Spinal cord (tissue), 10 donors: ENCODE data around the gene CHMP4A. TPM values are rescaled to one million over a fixed set of nuclear protein-coding genes. Genes with fewer than 3 reads are reported as not detected.

Experiments
- DNase-seq, 6 donors: peaks; one replicate each; pipeline versions ENCODE4 v3.0.0 to v3.0.0-alpha.2; 2013 to 2015; ENCODE audit warnings: low spot score in 6 of 6, low read depth in 4 of 6
- H3K27ac ChIP-seq: one replicate; pipeline ENCODE4 v1.5.1; 2013; ENCODE audit warnings: low read depth, low read length, control low read depth
- H3K27me3 ChIP-seq: one replicate; pipeline ENCODE4 v1.6.1; 2013; ENCODE audit warnings: low read length; ENCODE audit not compliant: control insufficient read depth, insufficient read depth
- H3K36me3 ChIP-seq: one replicate; pipeline ENCODE4 v1.6.1; 2013; ENCODE audit warnings: low read length; ENCODE audit not compliant: control insufficient read depth, insufficient read depth
- H3K4me1 ChIP-seq: one replicate; pipeline ENCODE4 v1.6.1; 2013; ENCODE audit warnings: low read length; ENCODE audit not compliant: control insufficient read depth, insufficient read depth
- H3K4me3 ChIP-seq: one replicate; pipeline ENCODE4 v1.5.1; 2013; ENCODE audit warnings: low read depth, low read length, control low read depth
- H3K9me3 ChIP-seq: one replicate; pipeline ENCODE4 v1.6.1; 2013; ENCODE audit warnings: low read length; ENCODE audit not compliant: control insufficient read depth, insufficient read depth
- WGBS: methylation state at CpG from one replicate; pipeline ENCODE4 v1.1.5; 2013; ENCODE audit warnings: missing lambda C conversion rate; ENCODE audit not compliant: insufficient coverage; 5-methylcytosine and 5-hydroxymethylcytosine counted together
- long read RNA-seq, 4 donors: transcript quantifications; one replicate each; lab custom pipeline, GENCODE V29; 2026
- polyA plus RNA-seq, 2 donors: library from polyadenylated mRNA; unstranded; fragments of 120-200 nt; gene quantifications; one replicate each; pipeline ENCODE4 v1.2.1, GENCODE V29; 2013; ENCODE audit not compliant: insufficient read length in 2 of 2
- total RNA-seq, 2 donors: library from RNA; depleted of rRNA in 1 of 2; stranded (reverse); fragments of 120-200 nt in 1 of 2; fragments of >200 nt in 1 of 2; gene quantifications; one replicate each; pipeline versions ENCODE4 v1.2.3 to v1.2.4, GENCODE V29; 2013 to 2014
- donor health status: healthy.

CHMP4A gene
- total RNA-seq (10 to 100 TPM; 23.2 to 44.2 TPM), polyA plus RNA-seq (10 to 100 TPM; 48.9 to 62.9 TPM)
- long read RNA-seq, donor 1, transcript CHMP4A-201 (6 exons, 1,393 nt): major isoform, 23 of 25 reads
- long read RNA-seq, donor 1, partial matches to known transcripts: 0 of 25 reads
- long read RNA-seq, donor 1, other reads (novel, unspliced or antisense): 0 of 25 reads
- long read RNA-seq, donor 2, partial matches to known transcripts: 0 of 5 reads
- long read RNA-seq, donor 2, other reads (novel, unspliced or antisense): 0 of 5 reads
- long read RNA-seq, donor 3, transcript CHMP4A-201 (6 exons, 1,393 nt): major isoform, 10 of 12 reads
- long read RNA-seq, donor 3, partial matches to known transcripts: 0 of 12 reads
- long read RNA-seq, donor 3, other reads (novel, unspliced or antisense): 0 of 12 reads
- long read RNA-seq, donor 4, transcript CHMP4A-201 (6 exons, 1,393 nt): major isoform, 28 of 40 reads
- long read RNA-seq, donor 4, partial matches to known transcripts: 7 of 40 reads
- long read RNA-seq, donor 4, other reads (novel, unspliced or antisense): 0 of 40 reads

GRCh38 chr14:24212924-24213865 is at the start of gene CHMP4A:
Gene CHMP4A (minus strand): TSS chr14:24213488. CDS start chr14:24213439, 49 bp downstream.
- peaks cover 34% of the 10 kb centered on the region for H3K4me1 ChIP-seq
- no peaks in the 10 kb centered on the region for H3K9me3 ChIP-seq
- H3K27ac ChIP-seq: peak within 1 kb of the TSS; percentile 99
- H3K4me3 ChIP-seq: peak within 1 kb of the TSS; percentile 95
- peak; percentile 89 to 99 (median 92) for DNase-seq
- no peaks in the 10 kb centered on the region for H3K27me3 ChIP-seq
- peaks cover 30% of the 10 kb centered on the region for H3K36me3 ChIP-seq
- WGBS: 0% methylated on average over 40 of the region's 53 CpGs

- H3K27me3 ChIP-seq: no peaks in the 10 kb centered on the region
- H3K36me3 ChIP-seq: peaks cover 71% of the 10 kb centered on the region
- H3K4me3 ChIP-seq: no peak overlapping the region
- H3K4me1 ChIP-seq: no peaks in the 10 kb centered on the region
- DNase-seq: no peak
- H3K9me3 ChIP-seq: no peaks in the 10 kb centered on the region
- no peak overlapping the region for H3K27ac ChIP-seq
- WGBS: 87% methylated on average over 19 of the region's 19 CpGs
Measured at GRCh38 chr14:24261969-24262327, 48.7 kb upstream of the CHMP4A start.

DNA sequence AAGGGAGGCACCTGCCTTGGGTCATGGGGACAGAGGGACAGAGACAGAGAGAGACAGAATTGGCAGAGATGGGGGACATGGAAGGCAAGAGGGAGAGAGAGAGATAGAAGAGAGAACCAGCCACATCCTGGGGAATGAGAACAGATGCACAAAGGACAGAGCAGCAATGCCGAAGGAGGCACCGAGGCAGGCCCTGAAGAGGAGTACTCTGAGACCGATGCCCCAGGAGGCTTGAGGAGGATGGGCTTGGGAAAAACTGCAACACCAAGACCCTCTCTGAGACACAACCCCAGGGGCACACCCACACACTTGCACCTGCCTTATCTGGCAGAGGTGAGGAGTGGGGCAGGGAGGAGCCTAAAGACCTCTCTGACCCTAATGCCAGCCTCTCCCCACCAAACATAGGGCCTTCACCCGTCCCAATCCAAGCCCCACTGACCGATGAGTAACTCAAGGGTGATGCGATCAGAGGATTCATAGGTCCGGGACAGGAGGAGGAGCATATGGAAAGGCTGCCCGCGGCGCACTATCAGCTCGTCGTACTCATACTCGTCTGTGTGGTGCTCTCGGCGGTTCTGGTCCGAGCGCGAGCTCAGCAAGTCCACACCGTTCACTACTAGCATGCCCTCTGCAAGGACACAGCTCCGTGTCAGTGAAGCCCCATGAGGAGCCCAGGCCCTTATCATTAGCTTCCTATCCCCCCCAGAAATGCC is 48.1 kb upstream of the CHMP4A start:
- H3K36me3 ChIP-seq: peaks cover 68% of the 10 kb centered on the region
- no peak overlapping the region for H3K27ac ChIP-seq
- H3K27me3 ChIP-seq: no peaks in the 10 kb centered on the region
- H3K4me1 ChIP-seq: no peaks in the 10 kb centered on the region
- 92% methylated on average over 17 of the region's 20 CpGs for WGBS
- DNase-seq: no peak
- no peaks in the 10 kb centered on the region for H3K9me3 ChIP-seq
- H3K4me3 ChIP-seq: no peak overlapping the region

DNA sequence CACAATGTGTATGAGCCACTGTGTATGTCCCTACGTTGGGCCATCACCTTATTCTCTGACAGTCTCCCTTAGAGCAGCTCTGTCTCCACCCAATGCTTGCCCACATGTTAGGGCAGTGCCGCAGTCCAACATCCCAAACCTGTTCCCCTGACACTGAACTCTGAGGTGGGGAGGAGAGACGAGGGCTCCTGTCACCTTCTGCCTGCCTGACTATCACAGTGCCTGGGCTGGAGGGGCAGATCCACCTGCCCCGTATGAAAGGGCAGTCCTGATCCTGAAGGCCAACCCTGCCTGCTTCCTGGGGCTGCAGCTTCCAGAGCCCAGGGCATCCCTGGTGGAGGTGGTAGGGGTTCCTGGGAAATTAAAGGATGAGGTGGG is 47.5 kb upstream of the CHMP4A start:
- H3K4me1 ChIP-seq: no peaks in the 10 kb centered on the region
- no peak overlapping the region for H3K27ac ChIP-seq
- H3K36me3 ChIP-seq: peaks cover 67% of the 10 kb centered on the region
- no peaks in the 10 kb centered on the region for H3K27me3 ChIP-seq
- H3K4me3 ChIP-seq: no peak overlapping the region
- DNase-seq: no peak
- no peaks in the 10 kb centered on the region for H3K9me3 ChIP-seq
- 83% methylated on average over 2 of the region's 4 CpGs for WGBS

DNA sequence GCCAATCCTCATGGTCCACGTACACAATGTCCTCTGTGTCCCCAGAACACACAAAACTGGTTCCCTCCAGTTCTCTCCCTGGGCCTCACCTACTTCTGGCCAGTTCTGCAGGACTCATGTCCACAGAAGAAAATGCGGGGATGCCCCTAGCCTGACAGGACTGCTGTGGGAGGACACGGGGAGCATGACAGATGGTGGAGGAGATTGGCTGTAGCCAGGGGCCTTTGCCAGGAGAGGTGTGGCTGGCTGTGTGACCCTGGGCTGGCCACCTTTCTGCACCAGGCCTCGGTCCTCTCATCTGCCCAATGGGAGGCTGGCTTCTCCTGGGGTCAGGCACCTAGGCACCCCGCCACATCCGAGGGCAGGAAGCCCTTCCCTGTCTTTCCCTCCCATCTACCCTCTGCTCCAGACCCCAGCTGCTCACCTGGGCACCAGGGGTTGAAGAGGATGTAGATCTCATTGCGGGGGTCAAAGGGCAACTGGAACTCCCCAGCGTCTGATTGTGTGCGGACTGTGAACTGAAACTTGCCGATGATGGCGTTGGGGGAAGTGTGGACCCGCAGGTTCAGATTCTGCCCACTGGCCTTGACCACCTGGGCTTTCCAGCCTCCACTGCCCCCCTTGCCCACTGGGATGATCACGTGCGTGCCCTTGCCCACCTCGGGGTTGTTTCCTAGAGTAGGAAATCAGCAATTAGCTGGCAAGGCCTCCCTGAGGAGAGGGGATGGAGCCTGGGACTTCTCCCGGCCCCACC is 46.9 kb upstream of the CHMP4A start:
- Histone ChIP-seq H3K4me1 (no peaks in the 10 kb centered on the region), H3K36me3 (peaks cover 67% of the 10 kb centered on the region), H3K27me3 (no peaks in the 10 kb centered on the region), H3K27ac (no peak overlapping the region), H3K4me3 (no peak overlapping the region), H3K9me3 (no peaks in the 10 kb centered on the region)
- no peak for DNase-seq
- 87% methylated on average over 12 of the region's 16 CpGs for WGBS

DNA sequence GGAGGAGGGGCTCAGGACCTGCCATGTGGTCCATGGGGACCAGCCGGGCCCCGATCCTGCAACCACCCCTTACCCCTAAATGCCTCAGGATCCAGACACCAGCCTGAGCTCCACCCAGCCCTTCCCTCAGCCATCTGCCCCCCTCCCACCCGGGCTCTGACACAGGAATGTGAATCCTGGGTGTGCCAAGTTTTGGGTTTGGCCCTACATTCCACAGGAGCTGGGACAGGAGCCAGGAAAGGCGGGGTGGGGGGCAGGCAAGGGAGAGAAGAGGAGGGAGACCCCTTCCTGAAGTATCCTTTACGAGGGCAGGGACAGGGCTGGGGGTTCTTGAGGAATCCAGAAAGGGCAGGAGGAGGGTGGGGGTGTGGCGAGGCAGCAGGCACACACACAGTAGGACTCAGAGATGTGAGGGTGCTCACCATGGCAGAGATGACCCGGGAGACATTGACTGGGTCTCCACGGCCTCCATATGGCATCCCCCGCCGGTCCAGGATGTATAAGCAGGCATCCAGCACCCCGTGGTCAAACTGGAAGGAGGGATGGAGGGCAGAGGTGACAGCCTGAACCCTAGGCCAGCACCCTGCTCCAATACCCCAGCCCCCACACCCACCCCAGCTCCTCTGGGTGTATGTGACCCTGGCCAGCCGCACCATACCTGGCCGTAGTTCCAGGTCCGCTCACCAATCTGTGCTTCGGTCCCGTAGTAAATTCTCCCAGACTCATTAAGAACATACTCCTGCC is 46.2 kb upstream of the CHMP4A start:
- Histone ChIP-seq H3K4me3 (no peak overlapping the region), H3K36me3 (peaks cover 68% of the 10 kb centered on the region), H3K27ac (no peak overlapping the region), H3K4me1 (no peaks in the 10 kb centered on the region), H3K9me3 (no peaks in the 10 kb centered on the region), H3K27me3 (no peaks in the 10 kb centered on the region)
- peak in 1 of 6 donors; percentile 55 for DNase-seq
- 91% methylated on average over 11 of the region's 16 CpGs for whole genome bisulfite sequencing

GRCh38 chr14:24258548-24259265 is 45.4 kb upstream of the CHMP4A start:
- Histone ChIP-seq H3K4me3 (no peak overlapping the region), H3K27ac (no peak overlapping the region), H3K4me1 (no peaks in the 10 kb centered on the region), H3K27me3 (no peaks in the 10 kb centered on the region), H3K9me3 (no peaks in the 10 kb centered on the region), H3K36me3 (peaks cover 70% of the 10 kb centered on the region)
- DNase-seq: no peak
- 92% methylated on average over 18 of the region's 18 CpGs for WGBS

DNA sequence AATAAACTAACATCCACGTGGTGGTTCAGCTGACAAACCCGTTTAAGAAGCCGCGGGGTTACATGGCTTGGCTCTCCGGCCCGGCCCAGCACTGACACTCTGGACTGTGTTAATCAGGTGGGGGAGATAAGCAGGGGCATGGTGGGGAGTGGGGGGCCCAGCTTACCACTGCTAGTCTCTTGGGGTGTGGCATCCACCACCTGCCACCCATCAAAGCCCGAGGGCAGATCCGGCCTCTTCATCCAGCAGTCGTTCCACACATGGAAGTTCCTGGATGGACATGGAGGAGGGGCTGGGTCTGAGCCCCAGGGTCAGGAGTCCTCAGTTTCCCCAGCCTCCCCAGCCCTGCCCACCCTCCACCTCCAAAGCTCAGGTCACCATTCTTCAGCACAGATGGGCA is 44.8 kb upstream of the CHMP4A start:
- WGBS: 100% methylated on average over 1 of the region's 9 CpGs
- Histone ChIP-seq H3K36me3 (peaks cover 66% of the 10 kb centered on the region), H3K27ac (no peak overlapping the region), H3K27me3 (no peaks in the 10 kb centered on the region), H3K4me1 (no peaks in the 10 kb centered on the region), H3K4me3 (no peak overlapping the region), H3K9me3 (no peaks in the 10 kb centered on the region)
- DNase-seq: no peak
